Bronchial smooth muscle cell (primary cell): ENCODE results near the gene BLID. TPM values are rescaled to one million over a fixed set of nuclear protein-coding genes. Genes with fewer than 3 reads are reported as not detected.

ENCODE experiments used
- total RNA-seq: library from RNA; depleted of rRNA; stranded (reverse); fragments of >200 nt; gene quantifications from 2 replicates; pipeline ENCODE4 v1.2.1, GENCODE V29; 2014

BLID gene, protein sequence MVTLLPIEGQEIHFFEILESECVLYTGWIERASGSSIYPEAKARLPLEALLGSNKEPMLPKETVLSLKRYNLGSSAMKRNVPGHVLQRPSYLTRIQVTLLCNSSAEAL
- total RNA-seq = 3.4 and 5.4 TPM in 2 replicates

DNA sequence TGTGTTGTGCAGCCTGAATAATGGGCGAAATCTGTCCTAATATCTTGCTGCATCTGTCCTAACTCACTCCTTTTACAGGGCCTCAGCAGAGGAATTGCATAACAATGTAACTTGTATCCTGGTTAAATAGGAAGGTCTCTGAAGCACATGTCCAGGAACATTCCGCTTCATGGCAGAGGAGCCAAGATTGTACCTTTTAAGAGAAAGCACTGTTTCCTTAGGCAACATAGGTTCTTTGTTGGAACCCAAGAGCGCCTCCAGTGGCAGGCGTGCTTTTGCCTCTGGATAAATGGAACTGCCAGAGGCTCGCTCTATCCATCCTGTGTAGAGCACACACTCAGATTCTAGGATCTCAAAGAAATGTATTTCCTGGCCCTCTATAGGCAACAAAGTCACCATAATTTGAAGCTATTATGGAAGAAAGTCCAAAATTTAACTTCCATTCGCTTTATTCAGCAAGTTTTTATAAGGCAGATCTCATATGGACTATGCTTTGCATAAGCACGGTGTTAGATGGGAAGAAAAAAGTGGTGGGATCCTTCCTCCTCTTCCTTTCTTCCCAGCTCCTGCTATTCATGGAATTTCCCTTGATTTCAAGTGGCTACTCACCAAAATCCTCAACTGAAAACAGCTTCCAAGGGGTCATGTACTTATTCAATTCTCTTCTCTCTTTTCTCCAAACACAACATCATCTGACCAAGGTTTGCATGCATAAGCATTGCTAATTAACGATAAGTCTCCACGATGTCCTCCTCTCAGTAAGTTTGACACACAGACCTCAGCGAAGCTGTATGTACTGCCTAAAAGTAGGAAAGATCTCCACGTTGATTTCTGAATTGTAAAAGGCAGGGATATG is at the start of gene BLID:
Gene BLID (minus strand): TSS at position 692 of the 856 bp plus-strand sequence. CDS start 293 bp downstream, at position 399.

